ENCODE results near the gene CCDC86.

The CCDC86 gene

DNA sequence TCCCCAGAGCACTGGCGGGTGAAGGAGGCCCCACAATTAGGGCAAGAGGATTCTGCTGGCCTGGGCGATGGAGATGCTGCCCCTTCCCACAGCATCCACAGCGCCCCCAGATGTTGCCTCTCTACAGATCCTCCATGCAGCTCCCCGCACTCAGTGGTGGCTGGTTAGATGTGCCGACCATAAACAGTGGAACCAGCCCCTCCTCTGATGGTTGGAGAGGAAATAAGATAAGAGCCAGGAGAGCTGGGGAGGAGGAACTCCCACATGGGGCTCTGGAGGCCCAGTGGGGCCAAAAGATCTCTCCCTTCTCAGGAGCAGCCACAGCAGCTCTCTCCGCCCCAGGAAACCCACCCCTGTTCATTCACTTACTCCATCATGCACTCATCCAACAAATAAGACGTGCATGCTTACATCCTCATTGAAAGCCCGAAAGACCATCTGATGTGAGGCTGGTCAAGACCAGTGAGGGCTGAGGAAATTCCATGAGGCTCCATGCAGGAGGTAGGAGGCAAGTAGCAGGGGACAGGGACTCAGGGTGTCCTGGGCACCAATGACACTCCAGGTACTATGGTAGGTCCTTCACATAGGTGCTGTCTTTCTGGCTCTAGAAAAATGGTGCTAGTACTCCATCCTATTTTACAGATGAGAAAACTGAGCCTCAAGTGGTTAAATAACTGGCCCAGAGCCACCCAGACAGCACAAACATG, 12.4 kb downstream of the CCDC86 start:
- Histone ChIP-seq H3K4me3 (no peak overlapping the region), H3K9me3 (ENCODE audit: low read depth, low read length) (no peaks in the 10 kb centered on the region), H3K27ac (no peak overlapping the region), H3K9ac (ENCODE audit: insufficient read length) (no peak overlapping the region), H3K36me3 (ENCODE audit: insufficient read depth, low read length) (peaks cover 17% of the 10 kb centered on the region; the same call in 1 of the 2 replicates)
- DNase-seq (ENCODE audit: low read depth, low spot score), result no peak
- TF ChIP-seq POLR2AphosphoS5 (IDR thresholded peaks at IDR 0.05; ENCODE audit: borderline replicate concordance, low read depth, low read length), result no peak
- TF ChIP-seq FOXP2 (optimal IDR thresholded peaks at IDR 0.05; ENCODE audit: control extremely low read depth, extremely low read length, insufficient read depth), result no peak
- TF ChIP-seq EZH2 (IDR thresholded peaks at IDR 0.05), result no peak

DNA sequence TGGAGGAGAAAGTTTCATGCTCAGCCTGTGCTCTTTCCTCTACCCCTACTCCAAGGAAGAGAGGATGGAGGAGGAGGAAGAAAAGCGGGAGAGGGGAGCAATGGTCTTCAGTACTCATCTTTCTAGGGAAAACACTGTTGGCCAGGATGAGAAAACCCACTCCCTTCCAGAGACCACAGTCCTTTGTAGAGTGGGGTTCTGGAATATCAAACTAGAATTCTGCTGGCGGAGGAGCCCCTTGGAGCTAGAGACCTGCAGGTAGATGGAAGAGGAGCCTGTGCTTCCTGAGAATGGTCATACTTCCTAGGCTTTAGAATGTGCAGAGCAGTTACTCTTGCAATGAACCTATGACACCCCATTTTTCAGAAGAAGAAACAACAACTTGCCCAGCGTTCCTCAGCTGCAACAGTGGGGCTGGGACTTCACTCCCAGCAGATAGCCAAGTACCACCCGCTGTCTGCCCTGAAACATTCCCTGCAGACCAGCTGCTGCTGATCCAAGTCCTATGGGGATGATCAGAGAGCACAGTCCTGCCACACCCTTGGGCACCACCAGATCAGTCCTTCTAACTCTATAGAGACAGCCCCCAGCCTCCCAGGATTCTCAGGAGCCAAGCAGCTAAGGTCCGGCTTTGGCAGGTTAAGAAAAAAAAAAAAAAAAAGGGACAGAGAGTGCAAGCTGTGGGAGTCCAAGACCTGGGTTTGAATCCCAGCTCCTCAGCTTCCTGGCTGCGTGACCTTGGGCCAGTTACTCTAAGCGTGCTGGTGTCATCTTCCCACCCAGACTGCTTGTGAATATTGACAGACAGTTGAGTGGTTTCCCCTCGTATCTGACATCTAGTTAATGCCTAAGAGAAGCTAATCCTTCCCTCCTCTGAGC, 13.2 kb downstream of the CCDC86 start:
- H3K9ac ChIP-seq (ENCODE audit: insufficient read length), result no peak overlapping the region
- H3K4me3 ChIP-seq, result no peak overlapping the region
- H3K36me3 ChIP-seq (ENCODE audit: insufficient read depth, low read length), result peaks cover 13% of the 10 kb centered on the region; the same call in 1 of the 2 replicates
- no peak for TF ChIP-seq POLR2AphosphoS5 (IDR thresholded peaks at IDR 0.05; ENCODE audit: borderline replicate concordance, low read depth, low read length)
- TF ChIP-seq EZH2 (IDR thresholded peaks at IDR 0.05), result no peak
- TF ChIP-seq FOXP2 (optimal IDR thresholded peaks at IDR 0.05; ENCODE audit: control extremely low read depth, extremely low read length, insufficient read depth), result no peak
- no peak for DNase-seq (ENCODE audit: low read depth, low spot score)
- no peak overlapping the region for H3K27ac ChIP-seq
- H3K9me3 ChIP-seq (ENCODE audit: low read depth, low read length), result no peaks in the 10 kb centered on the region

DNA sequence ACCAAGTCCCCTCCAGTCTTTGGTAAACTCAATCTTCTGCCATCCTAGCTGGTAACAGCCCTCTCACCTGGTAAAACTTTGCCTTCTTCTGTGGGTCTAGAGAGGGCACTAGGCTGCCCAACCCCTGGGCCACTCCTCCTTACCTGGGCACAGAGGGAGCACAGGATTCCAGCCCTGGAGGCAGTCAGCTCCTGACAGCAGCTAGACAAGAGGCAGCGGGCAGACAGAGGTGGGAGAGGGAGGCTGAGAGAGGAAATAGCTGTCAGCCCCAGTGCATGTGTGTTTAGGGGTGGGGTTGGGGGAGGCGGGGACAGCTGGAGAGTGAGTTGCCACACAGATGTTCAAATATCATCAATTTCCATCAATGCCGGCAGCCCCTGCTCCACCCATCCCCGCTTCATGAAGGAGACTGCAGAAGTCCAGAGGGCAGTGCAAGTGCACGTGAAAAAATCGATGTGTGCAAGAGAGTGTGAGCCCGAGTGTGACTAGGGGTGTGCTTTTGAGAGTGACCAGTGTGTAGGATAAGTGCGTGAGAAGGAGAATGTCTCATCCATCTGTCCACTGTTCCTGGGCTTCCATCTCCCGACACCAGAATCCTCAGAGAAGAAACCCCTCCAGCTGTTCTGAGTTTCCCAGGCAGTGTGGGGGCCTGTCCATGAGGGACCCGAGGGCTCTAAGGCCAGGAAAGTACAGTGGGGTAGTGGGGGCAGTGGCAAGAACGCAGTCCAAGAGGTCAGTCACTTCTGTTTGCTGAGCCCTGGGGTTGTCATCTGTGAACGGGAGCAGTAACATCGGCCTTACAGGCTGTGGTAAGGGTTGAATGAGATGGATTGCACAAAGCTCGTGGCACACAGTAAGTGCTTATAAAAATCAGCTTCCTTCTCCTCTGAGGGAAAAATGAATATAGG, 14.1 kb downstream of the CCDC86 start, which contains the start of gene PTGDR2:
Gene PTGDR2, minus strand, starts transcription at position 225 of the 908 bp plus-strand sequence. CDS start 2,228 bp downstream, outside the sequence.
- Histone ChIP-seq H3K4me3 (no peak within 1 kb of the TSS), H3K36me3 (ENCODE audit: insufficient read depth, low read length) (peaks cover 7% of the 10 kb centered on the region; the same call in 1 of the 2 replicates), H3K27ac (no peak within 1 kb of the TSS), H3K9me3 (ENCODE audit: low read depth, low read length) (no peaks in the 10 kb centered on the region), H3K9ac (ENCODE audit: insufficient read length) (no peak within 1 kb of the TSS)
- TF ChIP-seq FOXP2 (optimal IDR thresholded peaks at IDR 0.05; ENCODE audit: control extremely low read depth, extremely low read length, insufficient read depth) (no peak), EZH2 (IDR thresholded peaks at IDR 0.05) (no peak), POLR2AphosphoS5 (IDR thresholded peaks at IDR 0.05; ENCODE audit: borderline replicate concordance, low read depth, low read length) (no peak)
- no peak for DNase-seq (ENCODE audit: low read depth, low spot score)

DNA sequence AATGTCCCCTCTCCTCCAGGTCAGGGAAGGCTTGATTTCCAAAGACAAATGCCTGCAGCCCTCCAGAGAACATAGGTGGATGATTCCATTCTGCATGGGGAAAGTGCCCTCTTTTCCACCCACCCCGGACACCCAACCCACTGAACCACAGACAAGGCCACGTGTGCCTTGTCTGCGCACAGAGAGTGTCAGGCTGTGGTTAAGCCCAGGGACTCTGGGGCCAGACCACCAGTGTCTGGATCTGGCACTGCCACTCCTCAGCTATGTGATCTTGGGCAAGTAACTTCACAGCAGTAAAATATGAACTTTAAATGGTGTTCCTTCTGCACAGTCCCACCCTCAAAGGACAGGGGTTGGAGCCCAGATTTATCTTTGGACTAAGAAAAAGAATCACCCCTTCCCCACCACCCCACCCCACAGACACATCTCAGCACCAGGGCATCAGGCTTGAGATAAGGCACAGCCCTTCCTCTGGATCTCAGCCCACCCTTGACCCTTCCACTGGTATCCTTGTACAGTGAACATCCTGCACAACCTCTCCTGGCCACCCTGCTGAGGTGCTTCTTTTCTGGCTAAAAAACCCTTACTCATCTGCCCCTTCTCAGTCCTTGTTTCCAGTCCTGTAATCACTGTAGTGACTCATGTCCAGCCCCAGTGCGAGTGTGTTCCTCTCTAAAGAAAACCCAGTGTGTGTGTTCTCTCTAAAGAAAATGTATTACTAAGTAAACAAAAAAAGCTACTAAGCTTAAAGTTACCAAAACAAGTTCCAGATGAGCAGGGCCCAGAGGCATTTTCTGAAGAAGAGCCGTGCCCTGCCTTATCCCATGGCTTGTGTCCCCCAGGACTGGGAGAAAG, 15.7 kb downstream of the CCDC86 start:
- H3K4me3 ChIP-seq, result no peak overlapping the region
- no peaks in the 10 kb centered on the region for H3K9me3 ChIP-seq (ENCODE audit: low read depth, low read length)
- H3K27ac ChIP-seq, result no peak overlapping the region
- no peak for DNase-seq (ENCODE audit: low read depth, low spot score)
- TF ChIP-seq EZH2 (IDR thresholded peaks at IDR 0.05), result no peak
- no peaks in the 10 kb centered on the region for H3K36me3 ChIP-seq (ENCODE audit: insufficient read depth, low read length)
- no peak overlapping the region for H3K9ac ChIP-seq (ENCODE audit: insufficient read length)

DNA sequence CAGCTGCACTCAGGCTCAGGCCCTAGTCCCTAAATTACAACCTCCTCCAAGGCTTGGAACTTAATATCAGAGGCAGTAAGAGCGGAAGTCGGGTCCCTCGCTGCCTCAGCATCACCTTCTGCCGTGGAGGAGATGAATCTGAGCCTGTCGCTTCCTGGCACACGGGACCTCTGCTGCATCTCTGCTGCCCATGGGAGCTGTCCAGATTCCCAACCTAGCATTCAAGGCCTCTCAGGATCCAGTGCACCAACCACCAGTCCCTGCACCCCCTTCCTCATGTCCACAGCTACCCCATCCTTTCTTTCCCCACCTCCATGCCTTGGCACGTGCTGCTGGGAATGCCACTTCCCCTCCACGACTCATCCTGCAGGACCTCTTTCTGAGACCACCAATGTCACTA, 16.3 kb downstream of the CCDC86 start:
- no peak for DNase-seq (ENCODE audit: low read depth, low spot score)
- Histone ChIP-seq H3K27ac (no peak overlapping the region), H3K9ac (ENCODE audit: insufficient read length) (no peak overlapping the region), H3K36me3 (ENCODE audit: insufficient read depth, low read length) (no peaks in the 10 kb centered on the region), H3K9me3 (ENCODE audit: low read depth, low read length) (no peaks in the 10 kb centered on the region), H3K4me3 (no peak overlapping the region)
- TF ChIP-seq EZH2 (IDR thresholded peaks at IDR 0.05), result no peak
- TF ChIP-seq POLR2AphosphoS5 (IDR thresholded peaks at IDR 0.05; ENCODE audit: borderline replicate concordance, low read depth, low read length), result no peak
- no peak for TF ChIP-seq FOXP2 (optimal IDR thresholded peaks at IDR 0.05; ENCODE audit: control extremely low read depth, extremely low read length, insufficient read depth)

DNA sequence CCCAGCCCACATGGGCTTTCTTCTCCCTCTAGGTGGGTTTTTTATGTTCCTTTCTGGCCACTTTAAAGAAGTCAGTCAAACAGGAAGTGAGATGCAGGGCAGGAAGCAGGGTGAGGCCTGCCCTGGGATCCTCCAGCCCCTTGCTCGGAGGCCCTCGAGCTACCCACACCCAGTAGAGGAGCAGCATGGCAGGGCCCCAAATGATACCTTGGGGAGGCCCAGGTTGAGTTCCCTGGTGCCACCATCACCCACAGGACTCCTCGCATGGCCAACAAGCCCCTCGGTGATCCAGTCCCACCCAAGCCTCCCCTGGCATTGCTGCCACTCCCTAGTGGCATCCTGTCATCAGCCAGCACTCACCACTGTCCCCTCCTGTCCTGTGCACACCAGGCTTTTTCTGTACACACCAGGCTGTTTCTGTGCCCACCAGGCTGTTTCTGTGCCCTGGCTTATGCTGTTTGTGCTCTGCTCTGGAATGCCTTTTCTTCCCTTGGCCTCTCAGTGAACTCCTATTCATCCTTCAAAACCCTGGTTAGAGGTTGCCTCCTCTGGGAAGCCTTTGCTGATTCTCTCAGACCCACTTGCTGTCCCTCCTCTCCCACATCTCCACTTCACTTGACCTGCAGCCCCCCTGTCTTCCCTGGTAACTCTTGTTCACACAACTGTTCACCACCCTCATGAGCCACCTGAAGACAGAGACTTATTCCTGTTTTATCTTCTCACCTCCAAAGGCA, 17.0 kb downstream of the CCDC86 start:
- no peak for DNase-seq (ENCODE audit: low read depth, low spot score)
- no peak overlapping the region for H3K27ac ChIP-seq
- no peak overlapping the region for H3K9ac ChIP-seq (ENCODE audit: insufficient read length)
- TF ChIP-seq EZH2 (IDR thresholded peaks at IDR 0.05), result no peak
- no peak for TF ChIP-seq FOXP2 (optimal IDR thresholded peaks at IDR 0.05; ENCODE audit: control extremely low read depth, extremely low read length, insufficient read depth)
- no peak for TF ChIP-seq POLR2AphosphoS5 (IDR thresholded peaks at IDR 0.05; ENCODE audit: borderline replicate concordance, low read depth, low read length)
- no peaks in the 10 kb centered on the region for H3K36me3 ChIP-seq (ENCODE audit: insufficient read depth, low read length)
- no peak overlapping the region for H3K4me3 ChIP-seq
- no peaks in the 10 kb centered on the region for H3K9me3 ChIP-seq (ENCODE audit: low read depth, low read length)
